ENCODE measurements around the gene KRTAP20-4. TPM values are rescaled to one million over a fixed set of nuclear protein-coding genes. Genes with fewer than 3 reads are reported as not detected.

Gene KRTAP20-4
- total and polyA plus RNA-seq, 2 of the 4 experiments (the other 2 are of a cell fraction) = not detected

DNA sequence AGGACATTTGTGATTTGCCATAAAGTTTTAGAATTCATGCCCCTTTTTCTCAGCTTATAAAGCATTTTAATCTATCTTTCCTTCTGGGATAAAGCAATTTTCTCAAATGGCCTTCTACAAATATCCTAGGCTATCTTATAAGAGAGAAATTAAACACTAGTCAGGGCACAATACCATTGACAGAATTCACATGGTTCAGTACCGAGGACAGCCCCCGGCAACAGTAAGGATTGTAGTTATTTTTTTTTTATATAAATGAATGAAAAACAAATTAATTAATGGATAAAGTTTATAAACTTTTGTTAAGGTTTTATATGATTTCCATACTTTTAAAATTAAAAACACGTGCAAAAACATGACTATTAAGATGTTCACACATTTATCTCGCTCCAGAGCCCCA, 7.7 kb downstream of the KRTAP20-4 start:
- Histone ChIP-seq H4K91ac (ENCODE audit: insufficient read depth, low read depth, low read length) (no peak overlapping the region), H2AFZ (replicated peaks; ENCODE audit: low read length, poor library complexity) (no peak overlapping the region), H3K36me3 (ENCODE audit: control insufficient read depth, insufficient read depth, low read length) (no peaks in the 10 kb centered on the region), H2BK15ac (ENCODE audit: low read depth, low read length) (no peak overlapping the region), H4K20me1 (ENCODE audit: insufficient read depth, low read length) (no peaks in the 10 kb centered on the region), H3K9me1 (ENCODE audit: insufficient read depth, low read length) (no peaks in the 10 kb centered on the region), H2BK20ac (ENCODE audit: low read depth, low read length) (no peak overlapping the region), H3K4me1 (ENCODE audit: control insufficient read depth, insufficient read depth, low read length) (no peaks in the 10 kb centered on the region), H2BK120ac (ENCODE audit: low read depth, low read length) (no peak overlapping the region), H3K9ac (ENCODE audit: low read depth, low read length) (no peak overlapping the region), H4K8ac (ENCODE audit: low read depth in 2 of 2, low read length in 2 of 2) (no peak overlapping the region), H3K9me3 (ENCODE audit: control insufficient read depth, insufficient read depth, low read length) (peaks cover 25% of the 10 kb centered on the region), H2BK5ac (ENCODE audit: low read depth, low read length, poor library complexity, severe bottlenecking) (no peak overlapping the region), H3K56ac (ENCODE audit: extremely low read depth, insufficient read depth, low read length) (no peak overlapping the region), H3K4me2 (ENCODE audit: low read depth, low read length) (no peak overlapping the region), H4K5ac (ENCODE audit: low read depth, low read length) (no peak overlapping the region), H3K14ac (replicated peaks; ENCODE audit: low read depth, low read length) (no peak overlapping the region), H2AK9ac (replicated peaks; ENCODE audit: low read depth, low read length, poor library complexity) (no peak overlapping the region), H3K4me3 (ENCODE audit: insufficient read depth, low read depth, low read length) (no peak overlapping the region), H3K27me3 (ENCODE audit: control insufficient read depth, insufficient read depth, low read length) (no peaks in the 10 kb centered on the region), H3K23ac (ENCODE audit: low read depth, low read length) (no peak overlapping the region), H3K18ac (ENCODE audit: low read depth, low read length) (no peak overlapping the region), H2AK5ac (ENCODE audit: low read depth, low read length) (no peak overlapping the region), H3K4ac (ENCODE audit: low read depth, low read length) (no peak overlapping the region), H3K27ac (ENCODE audit: insufficient read depth, low read length) (no peak overlapping the region), H3K79me1 (ENCODE audit: low read depth in 1 of 2, low read length in 2 of 2) (no peaks in the 10 kb centered on the region)
- no peak for ATAC-seq (ENCODE audit: low read depth)
- in situ Hi-C loops (cut with MboI; ENCODE audit: low sequenced_read_pairs) (no loop called here), dilution Hi-C loops (cut with HindIII; ENCODE audit: low sequenced_read_pairs, unreplicated experiment) (no loop called here), intact Hi-C loops (cut with micrococcal nuclease) (no loop called here)
- POLR2A ChIA-PET (ENCODE audit: unreplicated experiment) = no interaction called here
- WGBS, 2 experiments (ENCODE audit: extremely low coverage in 2 of 2, insufficient read length in 1 of 2) = no CpG with 5 or more reads among the region's 4 CpGs
- DNase-seq = no peak
- TF ChIP-seq RFX5 (IDR thresholded peaks at IDR 0.05; ENCODE audit: low read depth, low read length) (no peak), BHLHE40 (IDR thresholded peaks at IDR 0.05; ENCODE audit: low read depth, low read length) (no peak), MAZ (IDR thresholded peaks at IDR 0.05; ENCODE audit: borderline replicate concordance, low read depth, low read length) (no peak), RCOR1 (IDR thresholded peaks at IDR 0.05; ENCODE audit: insufficient replicate concordance, low read length) (no peak)
- BruUV-seq (replicated peaks) = no TSS peak
- CTCF ChIA-PET = no interaction called here
